HG02885 (cell line): ENCODE results near the gene AZU1.

Experiments used
- ATAC-seq: cut with Tn5 transposase; IDR thresholded peaks from one replicate; pipeline ENCODE4 v1.9.1; 2021; ENCODE audit warnings: mild to moderate bottlenecking; ENCODE audit not compliant: unreplicated experiment, poor library complexity

AZU1 gene

DNA sequence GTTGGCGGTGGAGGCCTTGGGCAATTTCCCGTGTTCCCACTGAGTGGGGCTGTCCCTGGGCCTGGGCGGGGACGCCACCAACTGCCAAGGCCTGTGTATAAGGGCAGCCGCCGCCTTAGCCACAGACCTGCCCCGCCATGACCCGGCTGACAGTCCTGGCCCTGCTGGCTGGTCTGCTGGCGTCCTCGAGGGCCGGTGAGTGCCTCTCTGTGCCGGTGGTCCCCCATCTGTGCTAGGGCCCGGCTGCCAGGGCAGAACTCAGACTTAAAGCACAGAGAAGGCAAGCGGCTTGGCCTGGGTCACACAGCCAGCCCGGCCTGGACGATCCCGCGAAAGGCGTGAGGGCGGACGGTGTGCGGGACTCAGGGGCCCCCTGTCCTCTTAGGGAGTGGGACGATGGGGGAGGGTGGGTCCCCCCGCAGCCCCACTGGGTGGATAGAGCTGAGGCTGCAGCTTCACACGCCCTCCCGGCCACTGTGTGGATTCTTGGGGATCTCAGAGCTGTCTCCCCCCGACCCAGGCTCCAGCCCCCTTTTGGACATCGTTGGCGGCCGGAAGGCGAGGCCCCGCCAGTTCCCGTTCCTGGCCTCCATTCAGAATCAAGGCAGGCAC, at the start of gene AZU1:
Gene AZU1, plus strand, starts transcription at position 128 of the 612 bp plus-strand sequence. Its CDS starts 10 bp downstream, at position 138.
- ATAC-seq, result no peak

DNA sequence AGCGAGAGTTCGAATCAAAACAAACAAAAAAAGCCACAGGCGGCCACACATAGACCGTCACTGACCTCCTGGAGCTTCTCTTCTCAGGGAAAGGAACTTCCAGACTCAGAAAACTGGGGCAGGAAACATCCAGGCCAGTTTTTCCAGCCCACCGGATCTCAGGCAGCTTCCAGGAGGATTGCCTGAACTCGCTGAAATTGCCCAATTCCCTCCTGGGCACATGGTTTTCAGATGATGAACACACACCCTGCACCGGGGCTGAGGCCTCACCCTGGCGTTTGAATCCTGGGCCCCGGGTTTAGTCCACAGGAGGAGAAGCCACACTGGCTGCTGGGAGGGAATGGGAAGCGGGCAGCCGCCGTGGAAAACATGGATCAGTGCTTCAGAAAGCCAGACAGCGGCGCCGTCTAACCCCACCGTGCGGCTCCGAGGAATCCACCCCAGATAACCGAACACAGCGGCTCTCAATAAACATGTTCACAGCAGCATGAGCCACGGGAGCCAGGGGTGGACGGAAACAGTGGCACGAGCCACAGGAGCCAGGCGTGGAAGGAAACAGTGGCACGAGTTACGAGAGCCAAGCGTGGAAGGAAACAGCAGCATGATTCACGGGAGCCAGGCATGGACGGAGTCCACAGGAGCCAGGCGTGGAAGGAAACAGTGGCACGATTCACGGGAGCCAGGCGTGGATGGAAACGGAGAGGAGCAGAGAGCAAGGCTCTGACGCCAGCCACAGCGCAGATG, 48.6 kb upstream of the AZU1 start:
- no peak for ATAC-seq

GRCh38 chr19:780935-781334, 46.7 kb upstream of the AZU1 start:
- ATAC-seq, result no peak

GRCh38 chr19:781800-782184, 45.8 kb upstream of the AZU1 start:
- no peak for ATAC-seq

DNA sequence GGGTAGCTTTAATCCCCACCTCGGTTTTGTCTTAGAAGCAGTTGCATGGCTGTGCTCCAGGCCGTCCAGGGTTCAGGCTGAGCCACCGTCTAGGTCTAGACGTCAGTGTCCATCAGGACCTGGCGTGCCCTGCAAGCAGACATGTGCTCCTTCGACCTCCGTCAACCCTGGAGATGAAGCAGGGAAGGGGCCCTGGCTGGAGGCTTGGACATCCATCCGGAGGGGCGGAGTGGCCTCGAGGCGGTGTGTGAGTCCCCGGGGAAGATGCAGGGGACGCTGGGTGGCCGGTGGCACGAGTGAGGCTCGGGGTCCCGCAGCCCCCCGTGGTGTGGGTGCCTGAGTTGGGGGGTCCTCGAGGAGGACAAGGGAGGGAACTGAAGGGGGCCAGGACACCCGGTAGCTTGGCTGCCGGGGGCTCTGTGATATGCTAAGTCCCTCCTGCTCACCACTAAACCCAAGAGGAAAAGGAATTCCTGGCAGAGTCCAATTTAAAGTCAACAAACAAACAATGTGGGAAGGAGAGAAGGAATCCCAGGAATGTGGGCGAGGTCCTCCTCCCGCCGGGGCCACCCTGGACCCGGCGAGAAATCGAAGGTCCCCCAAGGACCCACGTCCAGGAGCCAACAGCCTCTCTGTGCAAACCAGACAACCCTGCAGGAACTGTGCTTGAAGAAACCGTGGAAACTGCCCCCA, 45.3 kb upstream of the AZU1 start:
- ATAC-seq, result no peak

DNA sequence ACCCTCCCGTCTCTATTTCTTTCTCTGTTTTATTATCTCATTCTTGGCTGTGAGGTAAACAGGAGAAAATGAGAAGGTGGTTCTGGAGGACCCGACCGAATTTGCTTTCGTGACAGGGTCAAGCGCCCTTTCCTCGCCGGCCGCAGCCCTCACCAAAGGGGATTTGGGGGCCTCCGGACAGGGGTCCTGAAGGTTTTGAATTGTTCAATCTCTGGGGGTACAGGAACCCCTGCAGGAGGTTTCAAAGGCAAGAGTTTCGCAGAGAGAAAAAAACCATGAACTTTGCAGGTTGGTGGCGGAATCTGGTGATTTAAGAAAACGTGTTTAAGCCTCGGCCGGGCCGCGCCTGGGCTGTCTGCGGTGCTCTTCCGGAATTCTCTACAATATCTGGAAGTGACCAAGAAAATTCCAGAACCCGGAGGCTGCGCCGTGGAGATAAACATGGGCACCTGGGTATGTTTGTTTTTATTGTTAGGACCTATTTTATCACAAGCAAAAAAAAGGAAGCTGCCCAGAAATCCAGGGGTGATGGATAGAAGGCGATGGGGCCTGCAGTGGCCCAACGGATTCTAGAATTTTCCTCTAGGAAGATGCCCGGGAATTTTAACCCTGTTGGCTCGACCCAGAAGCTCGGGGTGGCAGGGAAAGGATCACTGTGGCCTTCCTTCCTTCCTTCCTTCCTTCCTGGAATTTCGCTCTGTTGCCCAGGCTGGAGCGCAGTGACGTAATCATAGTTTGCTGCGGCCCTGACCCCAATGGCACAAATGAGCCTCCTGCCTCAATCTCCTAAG, 44.6 kb upstream of the AZU1 start:
- ATAC-seq, result no peak

- no peak for ATAC-seq
Observed at GRCh38 chr19:784541-784940, 43.1 kb upstream of the AZU1 start.

GRCh38 chr19:787536-787935, 40.1 kb upstream of the AZU1 start:
- no peak for ATAC-seq

- no peak for ATAC-seq
Observed at GRCh38 chr19:788686-788982, 39.0 kb upstream of the AZU1 start.

- no peak for ATAC-seq
Observed at GRCh38 chr19:788983-789700, 38.5 kb upstream of the AZU1 start.

GRCh38 chr19:789701-790060, 38.0 kb upstream of the AZU1 start:
- ATAC-seq, result no peak

DNA sequence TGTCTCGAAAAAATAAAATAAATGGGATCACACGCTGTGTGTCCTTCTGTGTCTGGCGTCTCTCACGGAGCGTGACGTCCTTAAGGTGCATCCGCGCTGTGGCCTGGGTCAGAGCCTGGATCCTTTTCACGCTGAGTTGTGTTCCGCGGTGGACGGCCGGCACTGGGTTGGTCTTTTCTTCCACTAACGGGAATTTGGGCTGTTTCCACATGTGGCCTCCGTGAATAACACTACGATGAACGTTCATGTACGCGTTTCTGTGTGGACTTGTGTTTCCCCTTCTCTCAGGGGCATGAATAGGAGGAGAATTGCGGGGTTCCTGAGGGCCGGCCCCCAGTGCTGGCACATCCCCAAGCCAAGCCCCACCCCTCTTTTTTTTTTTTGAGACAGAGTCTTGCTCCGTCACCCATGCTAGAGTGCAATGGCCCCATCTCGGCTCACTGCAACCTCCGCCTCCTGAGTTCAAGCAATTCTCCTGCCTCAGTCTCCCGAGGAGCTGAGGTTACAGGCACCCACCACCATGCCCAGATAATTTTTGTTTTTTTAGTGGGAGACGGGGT, 36.5 kb upstream of the AZU1 start:
- ATAC-seq, result no peak

- no peak for ATAC-seq
Observed at GRCh38 chr19:791567-792305, 35.9 kb upstream of the AZU1 start.

DNA sequence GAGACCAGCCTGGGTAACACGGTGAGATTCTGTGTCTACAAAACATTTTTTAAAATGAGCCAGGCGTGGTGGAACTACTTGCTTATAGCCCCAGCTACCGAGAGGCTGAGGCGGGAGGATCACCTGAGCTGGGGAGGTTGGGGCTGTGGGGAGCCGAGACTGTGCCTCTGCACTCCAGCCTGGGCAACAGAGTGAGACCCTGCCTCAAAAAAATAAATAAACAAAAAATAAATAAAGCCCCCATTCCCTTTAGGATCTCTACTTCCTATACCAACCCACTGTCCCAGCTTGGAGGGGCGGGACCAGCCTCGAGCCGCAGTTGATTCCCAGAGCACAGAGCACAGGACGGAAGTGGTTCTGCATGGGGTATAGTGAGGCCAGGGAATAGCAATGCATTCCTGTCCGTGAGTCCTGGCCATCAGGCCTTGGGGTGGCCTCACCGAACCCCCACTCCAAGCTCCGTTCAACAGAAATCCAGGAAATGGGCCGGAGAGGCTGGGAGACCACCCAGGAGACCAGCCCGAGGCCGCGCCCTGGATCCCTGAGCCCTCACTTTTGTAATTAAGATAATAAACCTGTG, 35.2 kb upstream of the AZU1 start:
- no peak for ATAC-seq

- no peak for ATAC-seq
Observed at GRCh38 chr19:793806-794205, 33.8 kb upstream of the AZU1 start.

- no peak for ATAC-seq
Observed at GRCh38 chr19:795073-795611, 32.5 kb upstream of the AZU1 start.

- ATAC-seq, result no peak
Observed at GRCh38 chr19:795691-796581, 31.7 kb upstream of the AZU1 start.
